Measurements from ENCODE around the gene SLC16A10. TPM values are rescaled to one million over a fixed set of nuclear protein-coding genes. Genes with fewer than 3 reads are reported as not detected.

The SLC16A10 gene
- total RNA-seq, 2 donors from 2014 or later = 6.0 to 7.3 TPM

DNA sequence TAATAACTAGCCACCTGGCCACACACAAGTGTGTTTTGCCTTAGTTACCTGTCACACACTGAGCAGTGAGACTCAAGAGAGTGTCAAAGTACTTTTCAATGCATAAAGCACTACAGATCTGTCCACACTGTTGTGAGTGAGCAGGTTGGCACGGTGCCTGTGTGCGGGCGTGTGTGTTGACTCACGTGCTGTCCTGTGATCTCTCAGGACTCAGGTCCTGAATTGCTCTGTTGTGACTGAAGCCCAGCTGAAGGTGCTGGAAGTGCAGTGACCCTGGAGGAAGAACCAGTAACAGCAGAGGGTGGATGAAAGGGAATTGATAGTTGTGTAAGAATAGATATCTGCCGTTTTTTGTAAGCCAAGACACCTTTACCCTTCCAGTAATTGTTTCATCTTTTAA, 18.3 kb downstream of the SLC16A10 start:
- Histone ChIP-seq H3K27ac (no peak overlapping the region), H3K27me3 (no peaks in the 10 kb centered on the region), H3K4me3 (no peak overlapping the region), H3K4me1 (no peaks in the 10 kb centered on the region), H3K9me3 (no peaks in the 10 kb centered on the region), H3K36me3 (no peaks in the 10 kb centered on the region), H3K9ac (ENCODE audit: low read depth in 2 of 2, low read length in 2 of 2) (peak overlapping the region in 1 of 2 donors; percentile 8)
- DNase-seq = peak; percentile 91
- no peak for TF ChIP-seq CTCF (IDR thresholded peaks at IDR 0.05)
- intact Hi-C loops (cut with DNase I) = no loop called here

DNA sequence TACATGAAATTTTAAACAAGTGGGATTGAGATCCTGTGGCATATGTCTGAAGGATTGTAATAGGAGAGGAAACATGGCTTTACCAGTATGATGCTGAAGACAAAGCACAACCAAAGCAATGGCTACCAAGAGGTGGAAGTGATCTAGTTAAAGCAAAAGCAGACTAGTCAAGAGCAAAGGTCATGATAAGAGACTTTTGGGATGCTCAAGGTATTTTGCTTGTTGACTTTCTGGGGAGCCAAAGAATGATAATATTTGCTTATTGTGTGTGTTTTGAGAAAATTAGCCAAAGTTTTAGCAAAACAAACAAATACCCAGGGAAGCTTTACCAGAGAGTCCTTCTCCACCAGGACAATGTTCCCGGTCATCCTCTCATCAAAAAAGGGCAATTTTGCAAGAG, 20.3 kb downstream of the SLC16A10 start:
- Histone ChIP-seq H3K9me3 (no peaks in the 10 kb centered on the region), H3K27me3 (no peaks in the 10 kb centered on the region), H3K4me1 (no peaks in the 10 kb centered on the region), H3K36me3 (no peaks in the 10 kb centered on the region), H3K9ac (ENCODE audit: low read depth in 2 of 2, low read length in 2 of 2) (no peak overlapping the region), H3K27ac (no peak overlapping the region), H3K4me3 (no peak overlapping the region)
- no peak for TF ChIP-seq CTCF (IDR thresholded peaks at IDR 0.05)
- intact Hi-C loops (cut with DNase I) = no loop called here
- DNase-seq = no peak

DNA sequence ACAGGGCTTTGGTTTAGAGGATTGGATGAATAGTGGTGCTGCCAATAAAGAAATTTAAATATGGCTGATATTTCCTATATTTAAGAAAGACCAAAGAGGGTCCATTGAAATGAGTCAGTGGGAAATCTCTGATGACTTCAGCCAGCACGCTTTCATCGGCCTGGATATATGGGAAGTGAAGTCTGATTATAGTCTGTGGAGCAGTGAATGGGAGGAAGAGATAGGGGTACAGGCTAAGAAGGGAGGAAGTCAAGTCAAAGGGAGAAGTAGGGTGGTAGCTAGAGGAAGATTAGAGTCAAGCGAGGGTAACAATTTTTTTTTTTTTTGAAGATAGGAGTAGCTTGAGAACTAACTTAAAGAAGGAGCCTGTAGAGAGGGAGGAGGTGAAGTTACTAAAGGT, 22.7 kb downstream of the SLC16A10 start:
- intact Hi-C loops (cut with DNase I) = no loop called here
- Histone ChIP-seq H3K36me3 (no peaks in the 10 kb centered on the region), H3K4me1 (no peaks in the 10 kb centered on the region), H3K4me3 (no peak overlapping the region), H3K27me3 (no peaks in the 10 kb centered on the region), H3K9ac (ENCODE audit: low read depth in 2 of 2, low read length in 2 of 2) (no peak overlapping the region), H3K27ac (no peak overlapping the region), H3K9me3 (no peaks in the 10 kb centered on the region)
- no peak for TF ChIP-seq CTCF (IDR thresholded peaks at IDR 0.05)
- no peak for DNase-seq

- no peak for DNase-seq
- Histone ChIP-seq H3K27me3 (no peaks in the 10 kb centered on the region), H3K4me1 (no peaks in the 10 kb centered on the region), H3K36me3 (no peaks in the 10 kb centered on the region), H3K4me3 (no peak overlapping the region), H3K27ac (no peak overlapping the region), H3K9me3 (no peaks in the 10 kb centered on the region), H3K9ac (ENCODE audit: low read depth in 2 of 2, low read length in 2 of 2) (no peak overlapping the region)
- no peak for TF ChIP-seq CTCF (IDR thresholded peaks at IDR 0.05)
- intact Hi-C loops (cut with DNase I) = no loop called here
Measured at GRCh38 chr6:111113336-111114086, 26.2 kb downstream of the SLC16A10 start.

DNA sequence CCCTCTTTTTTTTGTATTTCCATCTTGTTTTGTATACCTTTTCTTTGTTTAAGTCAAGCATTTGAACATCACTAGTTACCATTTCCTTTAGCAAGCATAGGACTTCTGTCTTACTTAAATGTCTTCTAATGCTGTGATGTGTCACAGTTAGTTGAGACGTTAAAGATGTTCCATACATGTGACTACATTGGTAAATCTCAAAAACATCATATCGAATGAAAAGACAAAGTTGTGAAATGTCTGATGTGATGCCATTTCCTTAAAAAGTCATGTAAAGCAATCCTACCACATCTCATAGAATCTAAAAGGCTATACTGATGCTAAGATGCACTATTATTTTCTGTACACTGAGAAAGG, 26.8 kb downstream of the SLC16A10 start:
- intact Hi-C loops (cut with DNase I) = no loop called here
- H3K36me3 ChIP-seq = no peaks in the 10 kb centered on the region
- no peak overlapping the region for H3K27ac ChIP-seq
- no peak overlapping the region for H3K9ac ChIP-seq (ENCODE audit: low read depth in 2 of 2, low read length in 2 of 2)
- no peaks in the 10 kb centered on the region for H3K27me3 ChIP-seq
- H3K4me3 ChIP-seq = no peak overlapping the region
- no peaks in the 10 kb centered on the region for H3K9me3 ChIP-seq
- no peaks in the 10 kb centered on the region for H3K4me1 ChIP-seq
- no peak for TF ChIP-seq CTCF (IDR thresholded peaks at IDR 0.05)
- no peak for DNase-seq

All from colonic mucosa (tissue), 4 donors.